ENCODE measurements around the gene TAS2R14.

DNA sequence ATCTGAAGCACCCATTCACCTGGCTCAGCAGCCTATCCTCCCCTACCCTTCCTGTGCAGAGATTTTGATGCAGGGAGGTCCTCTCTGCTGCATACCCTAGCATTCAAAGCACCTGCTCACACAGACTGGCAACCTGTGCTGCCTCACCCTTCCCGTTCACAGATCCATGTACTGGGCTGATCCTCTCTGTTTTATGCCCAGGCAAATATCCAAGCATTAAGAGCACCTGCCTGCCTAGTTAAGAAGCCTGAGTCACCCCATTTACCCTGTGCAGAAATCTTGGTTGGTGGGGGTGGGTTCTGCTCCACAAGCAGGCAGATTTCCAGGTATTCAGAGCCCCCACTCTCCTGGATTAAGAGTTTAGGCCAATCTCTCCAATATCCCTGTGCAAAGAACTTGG, 38.1 kb downstream of the TAS2R14 start:
- no peak for TF ChIP-seq POLR2A (IDR thresholded peaks at IDR 0.05)
- TF ChIP-seq, protein P1, sequence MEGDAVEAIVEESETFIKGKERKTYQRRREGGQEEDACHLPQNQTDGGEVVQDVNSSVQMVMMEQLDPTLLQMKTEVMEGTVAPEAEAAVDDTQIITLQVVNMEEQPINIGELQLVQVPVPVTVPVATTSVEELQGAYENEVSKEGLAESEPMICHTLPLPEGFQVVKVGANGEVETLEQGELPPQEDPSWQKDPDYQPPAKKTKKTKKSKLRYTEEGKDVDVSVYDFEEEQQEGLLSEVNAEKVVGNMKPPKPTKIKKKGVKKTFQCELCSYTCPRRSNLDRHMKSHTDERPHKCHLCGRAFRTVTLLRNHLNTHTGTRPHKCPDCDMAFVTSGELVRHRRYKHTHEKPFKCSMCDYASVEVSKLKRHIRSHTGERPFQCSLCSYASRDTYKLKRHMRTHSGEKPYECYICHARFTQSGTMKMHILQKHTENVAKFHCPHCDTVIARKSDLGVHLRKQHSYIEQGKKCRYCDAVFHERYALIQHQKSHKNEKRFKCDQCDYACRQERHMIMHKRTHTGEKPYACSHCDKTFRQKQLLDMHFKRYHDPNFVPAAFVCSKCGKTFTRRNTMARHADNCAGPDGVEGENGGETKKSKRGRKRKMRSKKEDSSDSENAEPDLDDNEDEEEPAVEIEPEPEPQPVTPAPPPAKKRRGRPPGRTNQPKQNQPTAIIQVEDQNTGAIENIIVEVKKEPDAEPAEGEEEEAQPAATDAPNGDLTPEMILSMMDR (IDR thresholded peaks at IDR 0.05 in 8 of 11, conservative IDR thresholded peaks at IDR 0.05 in 3 of 11) = no peak
